ENCODE data around the gene PARS2.
"Not testable (repeated sequence)": the region's sequence is repeated elsewhere in the genome, so short reads cannot be mapped to it uniquely, and the experiment has no call there.

The PARS2 gene

GRCh38 chr1:54800041-54800898 is 35.9 kb upstream of the PARS2 start:
- no peak for DNase-seq (ENCODE audit: low read depth)

GRCh38 chr1:54798769-54799641 is 34.7 kb upstream of the PARS2 start:
- DNase-seq (ENCODE audit: low read depth) = no peak

GRCh38 chr1:54798206-54798605 is 33.9 kb upstream of the PARS2 start:
- DNase-seq (ENCODE audit: low read depth) = no peak

- DNase-seq (ENCODE audit: low read depth) = no peak
Measured at GRCh38 chr1:54796902-54797301, 32.6 kb upstream of the PARS2 start.

GRCh38 chr1:54795841-54796468 is 31.6 kb upstream of the PARS2 start:
- no peak for DNase-seq (ENCODE audit: low read depth)

- no peak for DNase-seq (ENCODE audit: low read depth)
Measured at GRCh38 chr1:54795356-54795665, 31.0 kb upstream of the PARS2 start.

- DNase-seq (ENCODE audit: low read depth) = no peak
Measured at GRCh38 chr1:54794451-54795355, 30.4 kb upstream of the PARS2 start.

GRCh38 chr1:54792686-54793282 is 28.5 kb upstream of the PARS2 start:
- no peak for DNase-seq (ENCODE audit: low read depth)

- DNase-seq (ENCODE audit: low read depth) = no peak
Measured at GRCh38 chr1:54791880-54792522, 27.7 kb upstream of the PARS2 start.

GRCh38 chr1:54788459-54788858 is 24.1 kb upstream of the PARS2 start:
- DNase-seq (ENCODE audit: low read depth) = no peak

GRCh38 chr1:54787604-54788003 is 23.3 kb upstream of the PARS2 start:
- DNase-seq (ENCODE audit: low read depth) = no peak

- DNase-seq (ENCODE audit: low read depth) = no peak
Measured at GRCh38 chr1:54786778-54787177, 22.5 kb upstream of the PARS2 start.

GRCh38 chr1:54784066-54784465 is 19.7 kb upstream of the PARS2 start:
- DNase-seq (ENCODE audit: low read depth) = no peak

- no peak for DNase-seq (ENCODE audit: low read depth)
Measured at GRCh38 chr1:54782588-54782987, 18.3 kb upstream of the PARS2 start.

GRCh38 chr1:54782156-54782555 is 17.8 kb upstream of the PARS2 start:
- no peak for DNase-seq (ENCODE audit: low read depth)

GRCh38 chr1:54781023-54781723 is 16.9 kb upstream of the PARS2 start:
- DNase-seq (ENCODE audit: low read depth) = no peak

GRCh38 chr1:54777431-54777830 is 13.1 kb upstream of the PARS2 start:
- DNase-seq (ENCODE audit: low read depth) = no peak

GRCh38 chr1:54777011-54777410 is 12.7 kb upstream of the PARS2 start:
- DNase-seq (ENCODE audit: low read depth) = no peak

GRCh38 chr1:54775828-54776721 is 11.8 kb upstream of the PARS2 start:
- DNase-seq (ENCODE audit: low read depth) = not testable (repeated sequence)

Measured in stimulated activated CD8-positive, alpha-beta memory T cell treated with anti-CD3 and anti-CD28 coated beads, Interleukin-15, amount 100 ng/mL, for 1 hour (primary cell).